ENCODE measurements around the gene LRRC8C. TPM values are rescaled to one million over a fixed set of nuclear protein-coding genes. Genes with fewer than 3 reads are reported as not detected.

The LRRC8C gene
- total RNA-seq, 1 donor: 2.2 TPM

DNA sequence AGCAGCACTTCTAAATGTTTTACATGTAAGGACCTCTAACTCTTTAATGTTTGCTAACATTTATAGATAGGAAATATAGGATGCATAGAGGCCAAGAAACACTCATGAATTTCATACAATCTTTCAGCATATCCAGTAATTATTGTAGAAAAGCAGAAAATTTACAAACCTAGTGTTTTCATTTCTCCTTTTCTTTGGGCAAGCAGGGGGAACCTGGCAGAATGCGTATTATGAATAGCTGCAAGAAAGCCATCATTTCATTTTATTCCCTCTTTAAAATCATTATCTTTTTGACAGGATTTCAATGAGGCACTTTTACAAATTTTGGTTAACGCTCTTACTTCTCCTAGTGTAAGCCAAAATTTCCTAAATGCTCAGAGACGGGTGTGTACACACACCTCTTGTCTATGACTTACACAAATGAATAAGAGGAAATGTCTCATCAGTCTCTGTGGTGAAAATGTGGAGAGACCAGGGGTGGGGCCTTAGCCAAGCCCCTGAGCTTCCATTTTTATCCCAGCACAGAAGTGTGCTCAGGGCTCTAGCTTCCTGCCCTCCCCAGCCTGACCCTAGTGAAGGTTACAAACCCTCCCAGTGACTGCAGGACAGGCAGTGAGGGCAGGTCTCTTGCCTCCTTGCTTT, 91.6 kb downstream of the LRRC8C start:
- no peaks in the 10 kb centered on the region for H3K36me3 ChIP-seq (ENCODE audit: insufficient read depth, low read length)
- peak; percentile 76 for DNase-seq (ENCODE audit: insufficient read length, low spot score, missing footprints)
- H3K4me3 ChIP-seq (ENCODE audit: insufficient read depth, low read length): peak overlapping the region; percentile 45
- no peaks in the 10 kb centered on the region for H3K79me2 ChIP-seq (ENCODE audit: insufficient read depth, low read length)
- peak overlapping the region; percentile 75 for H3K4me2 ChIP-seq (ENCODE audit: insufficient read depth, low read length)
- H3K27me3 ChIP-seq (ENCODE audit: insufficient read depth, low read length): no peaks in the 10 kb centered on the region
- H2AFZ ChIP-seq (ENCODE audit: low read length): peak overlapping the region; percentile 75
- H3K4me1 ChIP-seq (ENCODE audit: insufficient read depth, low read length): peaks cover 29% of the 10 kb centered on the region
- peak overlapping the region; percentile 84 for H3K27ac ChIP-seq (ENCODE audit: low read depth, low read length)
- no peaks in the 10 kb centered on the region for H3K9me3 ChIP-seq (ENCODE audit: low read depth, low read length)
- TF ChIP-seq, protein P1, sequence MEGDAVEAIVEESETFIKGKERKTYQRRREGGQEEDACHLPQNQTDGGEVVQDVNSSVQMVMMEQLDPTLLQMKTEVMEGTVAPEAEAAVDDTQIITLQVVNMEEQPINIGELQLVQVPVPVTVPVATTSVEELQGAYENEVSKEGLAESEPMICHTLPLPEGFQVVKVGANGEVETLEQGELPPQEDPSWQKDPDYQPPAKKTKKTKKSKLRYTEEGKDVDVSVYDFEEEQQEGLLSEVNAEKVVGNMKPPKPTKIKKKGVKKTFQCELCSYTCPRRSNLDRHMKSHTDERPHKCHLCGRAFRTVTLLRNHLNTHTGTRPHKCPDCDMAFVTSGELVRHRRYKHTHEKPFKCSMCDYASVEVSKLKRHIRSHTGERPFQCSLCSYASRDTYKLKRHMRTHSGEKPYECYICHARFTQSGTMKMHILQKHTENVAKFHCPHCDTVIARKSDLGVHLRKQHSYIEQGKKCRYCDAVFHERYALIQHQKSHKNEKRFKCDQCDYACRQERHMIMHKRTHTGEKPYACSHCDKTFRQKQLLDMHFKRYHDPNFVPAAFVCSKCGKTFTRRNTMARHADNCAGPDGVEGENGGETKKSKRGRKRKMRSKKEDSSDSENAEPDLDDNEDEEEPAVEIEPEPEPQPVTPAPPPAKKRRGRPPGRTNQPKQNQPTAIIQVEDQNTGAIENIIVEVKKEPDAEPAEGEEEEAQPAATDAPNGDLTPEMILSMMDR (IDR thresholded peaks at IDR 0.05; ENCODE audit: extremely low read depth, low read depth, low read length): no peak
- no peaks in the 10 kb centered on the region for H4K20me1 ChIP-seq (ENCODE audit: insufficient read depth, low read length)

DNA sequence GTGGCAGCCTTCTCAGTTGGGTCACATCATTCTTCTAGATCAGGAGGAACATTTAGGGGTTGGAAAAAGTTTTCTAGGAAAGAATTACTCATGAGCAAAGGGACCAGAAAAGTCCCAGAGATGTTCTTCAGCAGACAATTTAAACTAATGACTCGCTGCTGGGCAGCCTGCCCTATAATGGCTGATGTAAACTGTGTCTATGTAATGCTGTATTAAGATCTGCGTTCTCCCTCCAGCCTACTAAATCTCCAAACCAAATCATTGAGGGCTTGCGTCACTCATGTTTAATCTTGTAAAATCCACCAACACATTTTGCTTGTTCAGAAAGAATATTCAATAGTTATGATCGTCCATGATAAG, 92.1 kb downstream of the LRRC8C start:
- Histone ChIP-seq H3K9me3 (ENCODE audit: low read depth, low read length) (no peaks in the 10 kb centered on the region), H3K79me2 (ENCODE audit: insufficient read depth, low read length) (no peaks in the 10 kb centered on the region), H3K4me1 (ENCODE audit: insufficient read depth, low read length) (peaks cover 29% of the 10 kb centered on the region), H3K4me3 (ENCODE audit: insufficient read depth, low read length) (peak overlapping the region; percentile 45), H4K20me1 (ENCODE audit: insufficient read depth, low read length) (no peaks in the 10 kb centered on the region), H3K27ac (ENCODE audit: low read depth, low read length) (peak overlapping the region; percentile 84), H3K4me2 (ENCODE audit: insufficient read depth, low read length) (peak overlapping the region; percentile 75), H3K36me3 (ENCODE audit: insufficient read depth, low read length) (no peaks in the 10 kb centered on the region), H3K27me3 (ENCODE audit: insufficient read depth, low read length) (no peaks in the 10 kb centered on the region), H2AFZ (ENCODE audit: low read length) (peak overlapping the region; percentile 75)
- TF ChIP-seq, protein P1 (IDR thresholded peaks at IDR 0.05; ENCODE audit: extremely low read depth, low read depth, low read length): no peak
- DNase-seq (ENCODE audit: insufficient read length, low spot score, missing footprints): peak; percentile 82

DNA sequence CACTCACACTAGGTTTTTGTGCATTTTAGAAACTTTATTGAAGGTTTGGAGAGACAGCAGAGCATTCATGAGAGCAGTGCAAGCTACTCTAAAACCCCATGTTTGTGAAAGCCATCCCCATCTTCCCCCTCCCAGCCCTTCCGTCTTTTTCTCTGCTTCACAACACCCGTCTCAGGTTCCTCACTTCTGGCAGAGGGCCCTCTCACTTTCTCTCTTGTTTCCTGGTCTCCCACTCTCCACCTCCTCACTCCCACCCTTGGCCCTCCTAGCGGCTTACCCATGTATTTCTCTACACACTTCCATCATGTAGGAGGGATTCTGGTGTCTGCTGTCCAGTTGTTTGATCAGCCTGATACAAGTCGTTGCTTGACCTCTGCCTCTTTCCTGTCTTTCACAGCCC, 92.7 kb downstream of the LRRC8C start:
- Histone ChIP-seq H3K27me3 (ENCODE audit: insufficient read depth, low read length) (no peaks in the 10 kb centered on the region), H3K4me1 (ENCODE audit: insufficient read depth, low read length) (peaks cover 29% of the 10 kb centered on the region), H3K36me3 (ENCODE audit: insufficient read depth, low read length) (no peaks in the 10 kb centered on the region), H3K27ac (ENCODE audit: low read depth, low read length) (peak overlapping the region; percentile 84), H3K9me3 (ENCODE audit: low read depth, low read length) (no peaks in the 10 kb centered on the region), H3K4me2 (ENCODE audit: insufficient read depth, low read length) (peak overlapping the region; percentile 75), H2AFZ (ENCODE audit: low read length) (no peak overlapping the region), H3K79me2 (ENCODE audit: insufficient read depth, low read length) (no peaks in the 10 kb centered on the region), H3K4me3 (ENCODE audit: insufficient read depth, low read length) (no peak overlapping the region), H4K20me1 (ENCODE audit: insufficient read depth, low read length) (no peaks in the 10 kb centered on the region)
- no peak for DNase-seq (ENCODE audit: insufficient read length, low spot score, missing footprints)
- TF ChIP-seq, protein P1 (IDR thresholded peaks at IDR 0.05; ENCODE audit: extremely low read depth, low read depth, low read length): no peak

DNA sequence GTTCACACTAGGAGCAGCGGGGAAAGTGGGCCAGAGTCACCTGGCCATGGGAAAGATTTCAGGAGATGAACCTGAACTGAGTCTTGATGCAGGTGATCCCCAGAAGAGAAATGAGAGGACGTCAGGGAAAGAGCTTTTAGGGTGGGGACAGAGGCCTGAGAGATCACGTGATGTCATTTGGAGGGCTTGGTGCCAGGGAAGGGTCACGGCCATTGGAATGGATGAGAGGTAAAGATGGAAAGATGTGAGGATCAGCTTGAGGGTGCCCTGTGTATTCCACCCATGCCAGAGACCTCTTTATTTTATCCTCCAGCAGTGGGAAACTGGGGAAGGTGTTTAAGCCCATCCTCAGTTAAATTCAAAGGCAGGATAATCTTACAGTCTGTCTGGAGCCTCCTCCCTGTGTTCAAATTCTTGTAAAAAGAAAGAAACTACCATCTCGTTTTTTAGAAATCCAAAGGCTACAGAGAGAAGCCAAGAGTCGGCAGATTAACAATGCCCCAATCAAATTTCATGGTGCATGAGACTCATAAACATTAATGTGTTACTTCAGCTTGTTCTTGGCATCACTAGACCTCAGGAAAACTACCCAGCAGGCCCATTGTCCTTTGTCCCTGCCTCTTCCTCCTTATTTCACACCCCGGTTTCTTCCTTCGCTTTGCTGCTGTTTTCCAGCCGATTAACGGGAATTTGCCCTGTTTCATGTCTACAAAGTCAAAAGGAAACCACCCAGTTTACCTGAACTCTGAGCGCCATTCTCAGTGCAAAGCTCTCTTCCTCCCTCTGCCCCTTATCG, 94.8 kb downstream of the LRRC8C start:
- Histone ChIP-seq H2AFZ (ENCODE audit: low read length) (no peak overlapping the region), H3K79me2 (ENCODE audit: insufficient read depth, low read length) (no peaks in the 10 kb centered on the region), H4K20me1 (ENCODE audit: insufficient read depth, low read length) (no peaks in the 10 kb centered on the region), H3K36me3 (ENCODE audit: insufficient read depth, low read length) (no peaks in the 10 kb centered on the region), H3K4me2 (ENCODE audit: insufficient read depth, low read length) (no peak overlapping the region), H3K27me3 (ENCODE audit: insufficient read depth, low read length) (no peaks in the 10 kb centered on the region), H3K27ac (ENCODE audit: low read depth, low read length) (no peak overlapping the region), H3K9me3 (ENCODE audit: low read depth, low read length) (no peaks in the 10 kb centered on the region), H3K4me1 (ENCODE audit: insufficient read depth, low read length) (peaks cover 24% of the 10 kb centered on the region), H3K4me3 (ENCODE audit: insufficient read depth, low read length) (no peak overlapping the region)
- DNase-seq (ENCODE audit: insufficient read length, low spot score, missing footprints): no peak
- TF ChIP-seq, protein P1 (IDR thresholded peaks at IDR 0.05; ENCODE audit: extremely low read depth, low read depth, low read length): no peak

Data from osteoblast (primary cell).